Neural crest cell (in vitro differentiated cells): ENCODE results near the gene DNASE1L2. TPM values are rescaled to one million over a fixed set of nuclear protein-coding genes. Genes with fewer than 3 reads are reported as not detected.

Experiments used
- DNase-seq: peaks from one replicate; pipeline ENCODE4 v3.0.0; 2021; ENCODE audit warnings: low read depth, mixed read lengths, low spot score
- H3K27ac Mint-ChIP-seq: one replicate; pipeline ENCODE4 v1.8.0; 2021; ENCODE audit warnings: mild to moderate bottlenecking, mixed read lengths; ENCODE audit not compliant: unreplicated experiment
- H3K27me3 Mint-ChIP-seq: 2 replicates; pipeline ENCODE4 v1.8.0; 2021; ENCODE audit warnings: low read depth, mild to moderate bottlenecking, mixed read lengths
- H3K36me3 Mint-ChIP-seq: 2 replicates; pipeline ENCODE4 v1.8.0; 2021; ENCODE audit warnings: low read depth, mild to moderate bottlenecking, mixed read lengths
- H3K4me1 Mint-ChIP-seq: 2 replicates; pipeline ENCODE4 v1.8.0; 2021; ENCODE audit warnings: mixed read lengths
- H3K4me3 Mint-ChIP-seq: one replicate; pipeline ENCODE4 v1.8.0; 2021; ENCODE audit warnings: mild to moderate bottlenecking, mixed read lengths
- H3K9me3 Mint-ChIP-seq: 2 replicates; pipeline ENCODE4 v1.8.0; 2021; ENCODE audit warnings: mixed read lengths
- CTCF ChIP-seq: fragments of 200-600 bp; sonication (generic); conservative IDR thresholded peaks from 2 replicates; pipeline ENCODE4 v1.5.0; 2021; ENCODE audit warnings: antibody characterized with exemption, mild to moderate bottlenecking
- total RNA-seq: library from RNA; stranded (reverse); gene quantifications from 2 replicates; pipeline ENCODE4 v1.2.1, GENCODE V29; 2021

Gene DNASE1L2
- total RNA-seq, 1 donor from 2014 or later = 1.6 TPM

DNA sequence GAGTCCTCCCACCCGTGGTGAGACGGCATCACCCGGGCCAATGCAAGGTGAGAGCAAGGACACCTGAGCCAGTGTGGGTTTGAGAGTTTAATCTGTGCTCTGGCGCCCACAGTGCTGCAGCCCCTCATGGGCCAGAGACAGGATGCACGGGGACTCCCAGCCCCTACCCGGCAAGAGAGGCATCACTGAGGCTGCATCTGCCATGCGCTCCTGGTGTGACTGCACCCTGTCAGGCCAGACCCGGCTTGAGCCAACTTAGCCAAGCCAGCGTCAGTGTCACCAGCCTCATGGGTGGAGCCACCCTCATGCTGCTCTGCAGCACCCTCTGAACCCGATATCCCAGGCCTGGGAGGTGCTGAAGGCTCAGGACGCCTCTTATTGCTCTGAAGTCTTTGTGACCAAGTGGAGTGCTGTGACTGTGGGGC lies 24.3 kb upstream of the DNASE1L2 start:
- H3K4me3 Mint-ChIP-seq = peak overlapping the region; percentile 94
- H3K36me3 Mint-ChIP-seq = peaks cover 9% of the 10 kb centered on the region
- H3K27me3 Mint-ChIP-seq = peaks cover 8% of the 10 kb centered on the region
- no peak for DNase-seq
- H3K9me3 Mint-ChIP-seq = no peaks in the 10 kb centered on the region
- peaks cover 32% of the 10 kb centered on the region for H3K4me1 Mint-ChIP-seq
- H3K27ac Mint-ChIP-seq = no peak overlapping the region
- no peak for TF ChIP-seq CTCF

GRCh38 chr16:2212362-2213324 lies 23.6 kb upstream of the DNASE1L2 start:
- Mint-ChIP-seq H3K27ac (peak overlapping the region; percentile 81), H3K36me3 (peaks cover 6% of the 10 kb centered on the region), H3K4me1 (peaks cover 28% of the 10 kb centered on the region), H3K27me3 (peaks cover 8% of the 10 kb centered on the region), H3K9me3 (no peaks in the 10 kb centered on the region), H3K4me3 (peak overlapping the region; percentile 94)
- TF ChIP-seq CTCF = no peak
- DNase-seq = no peak

- peak overlapping the region; percentile 94 for H3K4me3 Mint-ChIP-seq
- H3K27ac Mint-ChIP-seq = no peak overlapping the region
- TF ChIP-seq CTCF = no peak
- H3K27me3 Mint-ChIP-seq = peaks cover 8% of the 10 kb centered on the region
- peaks cover 4% of the 10 kb centered on the region for H3K36me3 Mint-ChIP-seq
- peaks cover 27% of the 10 kb centered on the region for H3K4me1 Mint-ChIP-seq
- DNase-seq = no peak
- H3K9me3 Mint-ChIP-seq = no peaks in the 10 kb centered on the region
These were observed 22.2 kb upstream of the DNASE1L2 start for GRCh38 chr16:2213817-2214718.

- TF ChIP-seq CTCF = no peak
- Mint-ChIP-seq H3K4me3 (peak within 1 kb of the TSS; percentile 94), H3K27ac (peak within 1 kb of the TSS; percentile 96), H3K9me3 (no peaks in the 10 kb centered on the region), H3K27me3 (peaks cover 8% of the 10 kb centered on the region), H3K36me3 (peaks cover 4% of the 10 kb centered on the region), H3K4me1 (peaks cover 27% of the 10 kb centered on the region)
- DNase-seq = no peak
These were observed 21.6 kb upstream of the DNASE1L2 start, which contains the start of gene PGP for GRCh38 chr16:2214719-2214968. TSS of gene PGP (minus strand) at chr16:2214840. CDS start at chr16:2214777, 63 bp downstream.

GRCh38 chr16:2216330-2216729 lies 19.9 kb upstream of the DNASE1L2 start:
- H3K4me1 Mint-ChIP-seq = peaks cover 27% of the 10 kb centered on the region
- peaks cover 4% of the 10 kb centered on the region for H3K36me3 Mint-ChIP-seq
- DNase-seq = no peak
- no peak for TF ChIP-seq CTCF
- peak overlapping the region; percentile 91 for H3K4me3 Mint-ChIP-seq
- H3K27ac Mint-ChIP-seq = peak overlapping the region; percentile 62
- no peaks in the 10 kb centered on the region for H3K9me3 Mint-ChIP-seq
- peaks cover 8% of the 10 kb centered on the region for H3K27me3 Mint-ChIP-seq
